Liver (tissue), 3 donors: Measurements from ENCODE around the gene CYP26C1.

Source experiments
- CTCF ChIP-seq: fragments of 150-350 bp; IDR thresholded peaks from 2 replicates; pipeline ENCODE4 v1.5.1; 2017; ENCODE audit warnings: improper control_type of control experiment, low read depth, low read length; ENCODE audit not compliant: missing input control
- JUND ChIP-seq, 2 donors: IDR thresholded peaks; 2 replicates each; pipeline ENCODE4 v1.6.1; 2016; ENCODE audit warnings: antibody characterized with exemption in 2 of 2
- TF ChIP-seq, protein P1 (sequence below): IDR thresholded peaks from 2 replicates; pipeline ENCODE4 v1.6.1; 2016; ENCODE audit warnings: antibody characterized with exemption
- donor health status: healthy.
- donor health status: healthy.

DNA sequence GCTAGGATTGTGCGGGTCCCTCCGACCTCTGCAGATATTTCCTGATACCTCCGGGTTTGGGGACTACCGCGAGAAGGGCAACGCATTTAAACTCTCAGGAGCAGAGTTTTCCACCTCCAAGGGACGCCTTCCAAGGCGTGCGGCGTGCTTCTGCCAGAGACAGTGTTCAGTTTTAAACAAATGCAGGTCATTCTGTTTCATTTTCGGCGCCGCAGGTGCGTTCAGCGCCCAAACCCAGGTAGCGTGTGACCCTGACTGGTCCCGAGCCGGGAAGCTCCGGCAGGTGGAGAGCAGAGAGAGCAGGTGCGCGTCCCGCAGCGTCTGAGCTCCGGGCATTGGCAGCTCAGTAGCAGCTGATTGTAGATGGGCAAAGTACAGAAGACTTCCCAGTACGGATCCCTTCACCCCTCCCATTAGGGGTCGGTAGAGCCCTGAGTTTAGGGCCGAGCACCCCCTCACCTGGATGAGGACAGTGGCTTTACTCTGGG is 11.7 kb downstream of the CYP26C1 start:
- TF ChIP-seq CTCF (no peak), JUND (IDR thresholded peaks at IDR 0.05) (no peak)
- TF ChIP-seq, protein P1, sequence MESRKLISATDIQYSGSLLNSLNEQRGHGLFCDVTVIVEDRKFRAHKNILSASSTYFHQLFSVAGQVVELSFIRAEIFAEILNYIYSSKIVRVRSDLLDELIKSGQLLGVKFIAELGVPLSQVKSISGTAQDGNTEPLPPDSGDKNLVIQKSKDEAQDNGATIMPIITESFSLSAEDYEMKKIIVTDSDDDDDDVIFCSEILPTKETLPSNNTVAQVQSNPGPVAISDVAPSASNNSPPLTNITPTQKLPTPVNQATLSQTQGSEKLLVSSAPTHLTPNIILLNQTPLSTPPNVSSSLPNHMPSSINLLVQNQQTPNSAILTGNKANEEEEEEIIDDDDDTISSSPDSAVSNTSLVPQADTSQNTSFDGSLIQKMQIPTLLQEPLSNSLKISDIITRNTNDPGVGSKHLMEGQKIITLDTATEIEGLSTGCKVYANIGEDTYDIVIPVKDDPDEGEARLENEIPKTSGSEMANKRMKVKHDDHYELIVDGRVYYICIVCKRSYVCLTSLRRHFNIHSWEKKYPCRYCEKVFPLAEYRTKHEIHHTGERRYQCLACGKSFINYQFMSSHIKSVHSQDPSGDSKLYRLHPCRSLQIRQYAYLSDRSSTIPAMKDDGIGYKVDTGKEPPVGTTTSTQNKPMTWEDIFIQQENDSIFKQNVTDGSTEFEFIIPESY: no peak
